GM18870 (cell line): ENCODE results near the gene PRSS12.

ENCODE experiments used
- ATAC-seq: cut with Tn5 transposase; IDR thresholded peaks from one replicate; pipeline ENCODE4 v1.9.1; 2021; ENCODE audit warnings: moderate library complexity; ENCODE audit not compliant: unreplicated experiment

The PRSS12 gene

GRCh38 chr4:118360106-118360505 lies 7.3 kb upstream of the PRSS12 start:
- no peak for ATAC-seq

GRCh38 chr4:118357601-118358000 lies 4.8 kb upstream of the PRSS12 start:
- no peak for ATAC-seq

- no peak for ATAC-seq
Measured at GRCh38 chr4:118356731-118357130, 3.9 kb upstream of the PRSS12 start.

- no peak for ATAC-seq
Measured at GRCh38 chr4:118356111-118356510, 3.3 kb upstream of the PRSS12 start.

- ATAC-seq = no peak
Measured at GRCh38 chr4:118354913-118355312, 2.1 kb upstream of the PRSS12 start.

- no peak for ATAC-seq
Measured at GRCh38 chr4:118353534-118354030, 779 bp upstream of the PRSS12 start.

DNA sequence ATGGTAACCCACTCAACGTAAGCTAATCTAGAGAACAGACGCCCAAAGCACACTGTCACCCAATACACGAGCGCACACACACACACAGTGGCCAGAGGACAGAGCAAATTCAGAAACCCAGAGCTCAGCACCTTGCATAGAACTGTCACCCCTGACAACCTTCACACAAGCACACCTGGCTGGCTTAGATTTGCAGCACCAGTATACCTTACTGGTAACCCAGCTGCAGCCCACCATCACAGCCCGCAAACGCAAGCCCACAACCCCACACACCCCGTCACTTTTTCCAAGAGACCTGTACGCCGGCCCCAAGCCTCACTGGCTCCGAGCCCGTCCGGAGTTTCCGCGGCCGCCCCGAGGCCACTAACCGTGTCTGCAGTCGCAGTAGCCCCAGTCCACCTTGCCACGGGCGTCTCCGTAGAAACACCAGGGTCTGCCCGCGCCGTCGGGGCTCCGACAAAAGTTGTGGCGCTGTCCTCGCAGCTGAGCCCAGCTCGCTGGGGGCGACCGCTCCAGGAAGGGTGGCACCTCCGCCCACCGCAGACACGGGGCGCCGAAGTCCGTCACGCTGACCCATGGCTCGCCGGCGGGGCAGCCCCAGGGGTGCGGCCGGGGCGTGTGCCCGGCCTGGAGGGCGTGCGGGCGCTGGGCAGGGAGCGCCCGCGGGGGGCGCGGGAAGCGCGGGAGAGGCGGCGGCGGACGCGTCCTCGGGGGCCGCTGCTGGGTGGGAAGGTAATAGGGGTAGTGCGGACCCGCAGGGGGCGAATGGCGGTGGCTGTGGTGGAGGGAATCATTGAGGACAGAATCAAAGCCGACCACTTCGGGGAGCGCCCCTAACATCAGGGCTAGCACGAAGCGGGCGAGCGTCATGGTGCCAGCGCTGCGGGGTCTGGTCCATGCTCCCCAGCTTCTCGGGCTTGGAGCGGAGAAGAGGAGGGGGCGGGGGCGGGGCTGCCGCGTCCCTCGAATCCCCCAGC lies 664 bp downstream of the PRSS12 start:
- no peak for ATAC-seq

- no peak for ATAC-seq
Measured at GRCh38 chr4:118350961-118351360, 1.8 kb downstream of the PRSS12 start.

DNA sequence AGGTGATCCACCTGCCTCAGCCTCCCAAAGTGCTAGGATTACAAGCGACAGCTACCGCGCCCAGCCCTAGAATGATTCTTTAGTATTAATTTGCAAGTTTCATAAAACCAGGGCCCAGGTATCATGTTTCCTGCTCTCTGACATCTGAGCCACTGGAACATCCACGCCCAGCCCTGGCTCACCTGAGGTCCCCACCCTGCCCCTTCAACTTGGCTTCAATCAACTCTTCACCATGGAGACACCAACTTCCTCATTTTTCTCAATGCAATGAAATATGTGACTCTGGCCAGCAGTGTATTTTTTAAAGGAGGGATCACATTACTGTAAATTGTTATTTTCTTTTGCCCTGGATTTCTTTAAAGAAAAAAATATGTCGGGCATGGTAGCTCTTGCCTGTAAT lies 3.9 kb downstream of the PRSS12 start:
- ATAC-seq = no peak

- ATAC-seq = no peak
Measured at GRCh38 chr4:118346495-118346894, 6.3 kb downstream of the PRSS12 start.

DNA sequence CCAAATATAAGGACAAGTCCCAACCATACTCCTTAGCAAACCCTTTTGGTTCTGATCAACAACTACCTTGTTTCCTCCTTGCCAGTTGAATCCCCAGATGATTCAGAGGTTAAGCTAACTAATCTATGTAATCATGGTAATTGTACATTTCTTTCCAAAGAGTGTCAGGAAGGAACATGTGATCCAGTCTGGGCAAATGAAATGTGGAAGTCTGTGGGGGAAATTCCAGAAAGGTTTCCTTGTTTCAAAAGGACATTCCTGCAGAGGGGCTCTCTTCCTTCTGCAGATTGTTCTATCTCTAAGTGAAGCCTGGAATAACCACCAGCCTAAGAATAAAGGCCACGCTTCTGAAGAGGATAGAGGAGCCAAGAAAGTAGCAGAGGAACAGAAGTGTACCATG lies 7.0 kb downstream of the PRSS12 start:
- no peak for ATAC-seq

DNA sequence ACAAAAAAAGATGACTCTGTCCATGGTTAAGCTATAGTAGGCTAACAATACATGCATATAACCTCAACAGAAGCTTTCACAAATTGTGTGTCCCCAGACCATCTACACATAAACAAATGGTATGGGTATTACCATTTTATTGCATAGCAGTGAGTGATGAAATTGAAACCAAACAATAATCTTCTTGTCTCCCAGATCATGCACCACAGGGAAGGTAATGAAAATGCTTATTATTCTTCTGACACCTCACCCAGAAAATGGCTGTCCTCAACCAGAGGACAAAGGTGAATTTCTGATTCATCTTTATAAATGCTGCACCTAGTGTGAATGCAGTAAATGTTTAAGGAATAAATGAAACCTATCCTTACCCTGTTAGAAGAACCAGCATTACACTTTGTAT lies 8.0 kb downstream of the PRSS12 start:
- no peak for ATAC-seq

DNA sequence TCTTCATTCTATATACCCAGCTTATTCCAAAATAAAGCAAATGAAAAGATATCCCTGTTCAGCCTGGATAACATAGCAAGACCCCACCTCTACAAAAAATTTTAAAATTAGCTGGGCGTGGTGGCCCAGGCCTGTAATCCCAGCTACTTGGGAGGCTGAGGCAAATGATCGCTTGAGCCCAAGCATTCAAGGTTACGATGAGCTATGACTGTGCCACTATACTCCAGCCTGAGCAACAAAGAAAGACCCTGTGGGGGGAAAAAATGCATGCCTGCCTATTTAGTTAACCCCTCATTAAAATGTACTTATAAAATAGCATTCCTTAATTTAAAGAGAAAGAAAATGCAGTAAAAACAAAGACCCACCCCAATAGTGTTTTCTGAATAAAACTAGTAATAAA lies 9.3 kb downstream of the PRSS12 start:
- ATAC-seq = no peak

GRCh38 chr4:118340109-118340508 lies 12.7 kb downstream of the PRSS12 start:
- no peak for ATAC-seq

- ATAC-seq = no peak
Measured at GRCh38 chr4:118338981-118339765, 13.6 kb downstream of the PRSS12 start.

DNA sequence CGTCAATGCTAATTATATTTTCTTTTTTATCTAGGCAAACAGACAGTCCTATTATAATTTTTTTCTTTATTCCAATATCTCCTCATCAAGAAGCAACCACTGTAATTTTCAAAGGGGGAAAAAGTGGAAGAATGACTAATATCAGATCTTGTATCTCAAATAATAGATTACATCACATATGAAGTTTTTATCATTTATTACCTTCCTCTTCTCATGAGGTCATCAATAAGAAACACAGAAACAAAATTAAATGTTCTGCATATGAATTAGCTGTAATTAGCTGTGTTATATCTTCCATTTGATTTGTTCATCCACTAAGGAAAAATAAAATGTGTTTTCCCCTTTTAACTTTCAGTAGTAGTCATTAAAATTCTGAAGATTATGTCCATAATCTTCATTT lies 14.3 kb downstream of the PRSS12 start:
- ATAC-seq = no peak

GRCh38 chr4:118337954-118338353 lies 14.8 kb downstream of the PRSS12 start:
- peak; percentile 59 for ATAC-seq

DNA sequence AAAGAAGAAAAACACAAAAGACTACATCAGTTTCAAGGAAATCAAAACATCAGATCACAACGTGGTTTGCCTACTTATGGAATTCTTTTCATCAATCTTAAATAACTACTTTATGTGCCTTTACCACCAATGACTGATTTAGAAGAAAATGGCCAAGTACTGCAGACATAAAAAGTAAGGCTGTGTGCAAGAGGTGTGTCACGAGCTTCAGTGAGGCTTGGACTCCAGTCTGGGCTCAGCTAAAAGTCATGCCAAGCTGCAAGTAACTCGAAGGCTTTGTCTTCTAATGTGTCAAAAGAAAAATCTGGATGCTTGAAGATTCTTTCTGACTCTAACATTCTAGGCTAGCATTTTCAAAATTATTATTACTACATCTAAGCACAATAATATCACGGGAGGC lies 17.0 kb downstream of the PRSS12 start:
- no peak for ATAC-seq

DNA sequence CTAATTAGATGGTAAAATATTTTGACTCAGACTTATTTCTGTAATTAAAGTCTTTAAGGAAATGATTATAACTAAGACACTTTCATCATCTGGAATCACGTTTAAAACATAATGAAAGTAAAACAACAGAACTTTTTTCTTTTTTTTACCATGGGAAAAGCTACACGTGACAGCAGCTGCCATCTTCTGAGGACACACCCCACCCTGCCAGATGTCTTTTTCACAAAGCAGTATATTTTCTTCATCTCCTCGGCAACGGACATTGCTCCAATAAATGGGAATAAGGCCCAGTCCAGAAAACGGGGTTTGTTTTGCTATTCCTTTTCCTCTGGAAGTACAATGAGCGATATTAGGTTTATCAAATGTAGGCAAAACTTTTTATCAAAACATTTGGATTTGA lies 17.5 kb downstream of the PRSS12 start:
- no peak for ATAC-seq

DNA sequence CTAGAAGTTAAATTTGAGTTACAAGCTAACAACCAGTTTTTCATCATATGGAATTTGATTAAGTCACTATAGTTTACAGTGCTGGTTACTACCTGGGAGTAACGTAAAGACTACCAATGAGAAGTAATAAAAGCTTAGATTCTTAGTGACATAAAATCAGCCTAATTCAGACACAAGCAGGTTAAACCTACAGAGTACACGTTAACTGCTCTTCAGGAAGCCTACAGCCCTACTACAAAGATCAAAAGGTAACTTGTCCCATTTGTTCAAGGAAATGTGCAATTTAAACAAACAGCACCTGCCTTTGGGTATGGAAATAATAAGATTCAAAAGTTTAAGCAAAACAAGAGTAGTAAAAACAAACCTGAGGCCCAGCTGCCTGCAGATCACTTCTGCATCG lies 21.5 kb downstream of the PRSS12 start:
- ATAC-seq = no peak

DNA sequence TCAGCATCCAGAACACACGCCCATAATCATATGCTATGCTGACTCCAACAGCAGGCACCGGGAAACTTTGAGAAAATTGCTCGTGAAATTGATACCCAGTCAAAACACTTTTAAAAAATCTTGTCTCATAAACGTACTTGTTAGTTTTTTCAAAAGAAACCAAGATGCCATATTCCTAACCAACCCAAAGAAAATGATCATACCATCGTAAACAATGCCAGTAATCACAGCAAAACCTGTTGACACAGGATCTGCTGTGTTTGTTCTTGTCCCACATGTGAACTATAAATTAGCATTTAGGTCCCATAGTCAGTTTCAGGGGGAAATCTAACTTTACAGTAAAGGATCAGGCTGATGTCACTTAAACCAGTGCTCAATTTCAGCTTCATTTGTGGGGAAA lies 23.0 kb downstream of the PRSS12 start:
- no peak for ATAC-seq
